HG03039 (cell line): ENCODE data around the gene C19orf38.
"Not testable (repeated sequence)": the region's sequence is repeated elsewhere in the genome, so short reads cannot be mapped to it uniquely, and the experiment has no call there.

ENCODE experiments used
- ATAC-seq: cut with Tn5 transposase; IDR thresholded peaks from one replicate; pipeline ENCODE4 v1.9.1; 2021; ENCODE audit warnings: mild to moderate bottlenecking, moderate library complexity; ENCODE audit not compliant: unreplicated experiment

The C19orf38 gene

GRCh38 chr19:10820173-10820572 is 28.0 kb upstream of the C19orf38 start:
- no peak for ATAC-seq

GRCh38 chr19:10823690-10824089 is 24.5 kb upstream of the C19orf38 start:
- no peak for ATAC-seq

GRCh38 chr19:10826231-10826630 is 22.0 kb upstream of the C19orf38 start:
- ATAC-seq = no peak

- ATAC-seq = no peak
Measured at GRCh38 chr19:10826846-10827245, 21.4 kb upstream of the C19orf38 start.

GRCh38 chr19:10828981-10829821 is 19.0 kb upstream of the C19orf38 start:
- ATAC-seq = no peak

- ATAC-seq = no peak
Measured at GRCh38 chr19:10829967-10830366, 18.2 kb upstream of the C19orf38 start.

- no peak for ATAC-seq
Measured at GRCh38 chr19:10830370-10830769, 17.8 kb upstream of the C19orf38 start.

- no peak for ATAC-seq
Measured at GRCh38 chr19:10830931-10831779, 17.1 kb upstream of the C19orf38 start.

GRCh38 chr19:10831987-10832938 is 16.0 kb upstream of the C19orf38 start:
- ATAC-seq = no peak

- ATAC-seq = no peak
Measured at GRCh38 chr19:10832939-10833296, 15.3 kb upstream of the C19orf38 start.

- no peak for ATAC-seq
Measured at GRCh38 chr19:10835089-10835753, 13.0 kb upstream of the C19orf38 start.

GRCh38 chr19:10835754-10836478 is 12.3 kb upstream of the C19orf38 start, which contains the start of gene TMED1:
Gene TMED1 (minus strand): TSS chr19:10836212. CDS start chr19:10836191, 21 bp downstream.
- ATAC-seq = peak; percentile 60

- peak; percentile 3 for ATAC-seq
Measured at GRCh38 chr19:10836479-10837330, 11.5 kb upstream of the C19orf38 start.

GRCh38 chr19:10837649-10838048 is 10.6 kb upstream of the C19orf38 start:
- ATAC-seq = not testable (repeated sequence)

- no peak for ATAC-seq
Measured at GRCh38 chr19:10838377-10838776, 9.8 kb upstream of the C19orf38 start.

GRCh38 chr19:10839114-10840050 is 8.8 kb upstream of the C19orf38 start:
- ATAC-seq = no peak

- no peak for ATAC-seq
Measured at GRCh38 chr19:10842788-10843187, 5.4 kb upstream of the C19orf38 start.
